HG03066 (cell line): ENCODE results near the gene TGM1.
"Not testable (repeated sequence)": the region's sequence is repeated elsewhere in the genome, so short reads cannot be mapped to it uniquely, and the experiment has no call there.

Source experiments
- ATAC-seq: cut with Tn5 transposase; IDR thresholded peaks from one replicate; pipeline ENCODE4 v1.9.1; 2021; ENCODE audit warnings: low read depth; ENCODE audit not compliant: unreplicated experiment

The TGM1 gene

GRCh38 chr14:24235804-24236688, 26.9 kb downstream of the TGM1 start:
- no peak for ATAC-seq

- ATAC-seq, result no peak
Measured at GRCh38 chr14:24234095-24235005, 28.6 kb downstream of the TGM1 start.

- no peak for ATAC-seq
Measured at GRCh38 chr14:24233538-24233866, 29.5 kb downstream of the TGM1 start.

GRCh38 chr14:24232645-24233537, 30.1 kb downstream of the TGM1 start, which contains the start of gene GMPR2:
Gene GMPR2 (plus strand): TSS chr14:24232929. CDS start chr14:24233254, 325 bp downstream.
- peak; percentile 56 for ATAC-seq

GRCh38 chr14:24232121-24232644, 30.8 kb downstream of the TGM1 start, which contains the start of gene NEDD8:
Gene NEDD8 (minus strand): TSS chr14:24232367. CDS start chr14:24232267, 100 bp downstream.
- ATAC-seq, result peak; percentile 78

GRCh38 chr14:24231263-24232120, 31.5 kb downstream of the TGM1 start:
- no peak for ATAC-seq

GRCh38 chr14:24228902-24229301, 34.1 kb downstream of the TGM1 start:
- ATAC-seq, result no peak

- ATAC-seq, result no peak
Measured at GRCh38 chr14:24226473-24226872, 36.5 kb downstream of the TGM1 start.

GRCh38 chr14:24224618-24225071, 38.3 kb downstream of the TGM1 start:
- no peak for ATAC-seq

- ATAC-seq, result not testable (repeated sequence)
Measured at GRCh38 chr14:24222987-24223386, 40.0 kb downstream of the TGM1 start.

GRCh38 chr14:24219521-24219920, 43.5 kb downstream of the TGM1 start:
- no peak for ATAC-seq

GRCh38 chr14:24219080-24219479, 43.9 kb downstream of the TGM1 start:
- no peak for ATAC-seq

- not testable (repeated sequence) for ATAC-seq
Measured at GRCh38 chr14:24216876-24217275, 46.1 kb downstream of the TGM1 start.

GRCh38 chr14:24216345-24216699, 46.7 kb downstream of the TGM1 start:
- no peak for ATAC-seq

GRCh38 chr14:24215495-24216344, 47.3 kb downstream of the TGM1 start, which contains the start of gene MDP1:
Gene MDP1 (minus strand): TSS chr14:24216066. CDS start chr14:24215955, 111 bp downstream.
- ATAC-seq, result peak; percentile 61

GRCh38 chr14:24213866-24214662, 48.9 kb downstream of the TGM1 start:
- no peak for ATAC-seq
